HG03469 (cell line): ENCODE data around the gene SLC2A10.
"Not testable (repeated sequence)": the region's sequence is repeated elsewhere in the genome, so short reads cannot be mapped to it uniquely, and the experiment has no call there.

Experiments
- ATAC-seq: cut with Tn5 transposase; IDR thresholded peaks from one replicate; pipeline ENCODE4 v1.9.1; 2021; ENCODE audit warnings: mild to moderate bottlenecking, moderate library complexity, moderate number of reproducible peaks; ENCODE audit not compliant: unreplicated experiment

Gene SLC2A10

GRCh38 chr20:46709459-46710152, at the start of gene SLC2A10:
Gene SLC2A10 (plus strand): TSS chr20:46709649. CDS start chr20:46709737, 88 bp downstream.
- no peak for ATAC-seq

- ATAC-seq, result no peak
These were observed 49.0 kb upstream of the SLC2A10 start for GRCh38 chr20:46660487-46660886.

GRCh38 chr20:46661659-46662058, 47.8 kb upstream of the SLC2A10 start:
- no peak for ATAC-seq

GRCh38 chr20:46663531-46663930, 45.9 kb upstream of the SLC2A10 start:
- no peak for ATAC-seq

- ATAC-seq, result no peak
These were observed 43.8 kb upstream of the SLC2A10 start for GRCh38 chr20:46665602-46666001.

- no peak for ATAC-seq
These were observed 43.1 kb upstream of the SLC2A10 start for GRCh38 chr20:46666306-46666705.

GRCh38 chr20:46666818-46667515, 42.5 kb upstream of the SLC2A10 start:
- no peak for ATAC-seq

GRCh38 chr20:46670228-46670584, 39.2 kb upstream of the SLC2A10 start:
- ATAC-seq, result no peak

- ATAC-seq, result no peak
These were observed 38.6 kb upstream of the SLC2A10 start for GRCh38 chr20:46670585-46671584.

- no peak for ATAC-seq
These were observed 37.4 kb upstream of the SLC2A10 start for GRCh38 chr20:46671866-46672542.

- ATAC-seq, result no peak
These were observed 36.8 kb upstream of the SLC2A10 start for GRCh38 chr20:46672543-46673148.

- no peak for ATAC-seq
These were observed 35.8 kb upstream of the SLC2A10 start for GRCh38 chr20:46673394-46674252.

- no peak for ATAC-seq
These were observed 35.0 kb upstream of the SLC2A10 start for GRCh38 chr20:46674253-46675083.

GRCh38 chr20:46676649-46677316, 32.7 kb upstream of the SLC2A10 start:
- ATAC-seq, result not testable (repeated sequence)

GRCh38 chr20:46677608-46678007, 31.8 kb upstream of the SLC2A10 start:
- no peak for ATAC-seq

- no peak for ATAC-seq
These were observed 30.9 kb upstream of the SLC2A10 start for GRCh38 chr20:46678516-46678915.

- ATAC-seq, result no peak
These were observed 28.8 kb upstream of the SLC2A10 start for GRCh38 chr20:46680684-46681031.
